Urothelium cell line (cell line): ENCODE data around the gene LINC01488.

Experiments used
- DNase-seq: peaks from one replicate; pipeline ENCODE4 v3.0.0; 2011; ENCODE audit warnings: low spot score, mixed read lengths
- FAIRE-seq: peaks from 2 replicates; lab custom pipeline; 2011; peaks lifted over from hg19 to GRCh38; lab: Jason Lieb, UNC

LINC01488 gene

DNA sequence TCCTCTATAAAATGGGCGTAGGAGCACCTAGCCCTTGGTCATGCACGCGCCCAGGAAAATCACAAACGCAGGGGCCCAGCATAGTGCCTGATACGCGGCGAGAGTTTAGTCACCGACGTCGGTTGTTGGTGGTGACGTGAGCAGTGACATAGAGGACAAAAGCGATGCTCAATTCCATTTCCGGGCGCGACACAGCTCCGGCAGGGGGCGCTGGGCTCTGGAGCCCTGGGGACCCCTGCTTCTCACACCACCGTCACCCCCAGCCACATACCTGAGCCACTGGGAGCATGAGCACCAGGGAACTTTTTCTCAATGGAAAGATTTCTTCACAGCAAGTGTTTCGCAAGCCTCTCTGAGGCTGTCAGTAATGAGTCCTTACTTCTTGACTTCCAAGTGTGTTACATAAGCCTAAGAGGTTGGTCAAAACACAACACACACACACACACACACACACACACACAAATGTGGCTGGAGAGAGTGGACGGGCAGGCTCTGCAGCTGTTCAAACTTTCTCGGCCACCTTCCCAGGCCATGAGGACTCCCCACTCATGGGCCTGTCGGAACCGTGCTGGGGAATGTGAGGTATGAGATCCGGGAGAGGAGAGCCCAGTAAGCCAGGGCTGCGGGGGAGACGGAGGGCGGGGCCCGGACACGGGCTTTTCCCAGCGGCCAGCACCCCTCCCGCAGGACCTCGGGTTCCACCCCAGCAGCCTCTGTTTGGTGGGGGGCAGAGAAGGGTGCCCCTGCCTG, 36.9 kb upstream of the LINC01488 start:
- DNase-seq (peak; percentile 60), FAIRE-seq (peak; percentile 32)

- no peak for FAIRE-seq
- DNase-seq = no peak
Measured at GRCh38 chr11:69445131-69445470, 36.4 kb upstream of the LINC01488 start.

DNA sequence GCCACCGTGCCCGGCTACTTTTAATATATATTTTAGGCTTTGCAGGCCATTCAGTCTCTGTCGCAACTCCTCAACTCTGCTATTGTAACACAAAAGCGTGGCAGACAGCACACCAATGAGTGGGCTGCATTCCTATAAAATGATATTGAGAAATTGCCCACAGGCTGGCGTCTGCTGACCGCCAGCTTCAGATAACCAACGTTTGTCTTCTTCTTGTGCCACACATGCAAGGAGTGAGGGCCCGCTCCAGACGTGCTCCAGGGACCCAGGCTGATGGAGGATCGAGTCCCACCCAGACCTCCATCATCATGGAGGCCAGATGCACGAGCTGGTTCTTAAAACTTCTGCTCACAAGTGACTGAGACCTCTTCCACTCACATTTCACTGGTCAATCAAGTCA, 35.4 kb upstream of the LINC01488 start:
- DNase-seq (no peak), FAIRE-seq (no peak)

DNA sequence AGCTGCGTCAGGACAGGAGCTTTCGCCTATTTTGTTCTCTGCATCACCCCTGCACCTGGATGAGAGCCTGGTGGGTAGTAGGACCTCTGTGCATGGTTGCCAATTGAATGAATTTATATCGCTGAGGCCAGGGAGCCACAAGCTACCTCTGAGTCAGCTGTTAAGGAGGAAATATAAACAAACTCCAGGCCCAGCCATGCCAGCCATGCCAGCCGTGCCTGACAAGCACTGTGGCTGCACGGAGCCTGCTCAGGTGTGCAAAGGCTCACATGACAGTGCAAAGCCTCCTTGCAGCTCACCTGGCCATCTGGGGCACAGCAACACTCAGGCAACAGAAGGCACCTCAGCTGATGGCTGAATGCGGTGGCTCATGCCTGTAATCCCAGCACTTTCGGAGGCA, 33.7 kb upstream of the LINC01488 start:
- DNase-seq (no peak), FAIRE-seq (no peak)

GRCh38 chr11:69448471-69449284, 32.8 kb upstream of the LINC01488 start:
- FAIRE-seq = no peak
- no peak for DNase-seq

DNA sequence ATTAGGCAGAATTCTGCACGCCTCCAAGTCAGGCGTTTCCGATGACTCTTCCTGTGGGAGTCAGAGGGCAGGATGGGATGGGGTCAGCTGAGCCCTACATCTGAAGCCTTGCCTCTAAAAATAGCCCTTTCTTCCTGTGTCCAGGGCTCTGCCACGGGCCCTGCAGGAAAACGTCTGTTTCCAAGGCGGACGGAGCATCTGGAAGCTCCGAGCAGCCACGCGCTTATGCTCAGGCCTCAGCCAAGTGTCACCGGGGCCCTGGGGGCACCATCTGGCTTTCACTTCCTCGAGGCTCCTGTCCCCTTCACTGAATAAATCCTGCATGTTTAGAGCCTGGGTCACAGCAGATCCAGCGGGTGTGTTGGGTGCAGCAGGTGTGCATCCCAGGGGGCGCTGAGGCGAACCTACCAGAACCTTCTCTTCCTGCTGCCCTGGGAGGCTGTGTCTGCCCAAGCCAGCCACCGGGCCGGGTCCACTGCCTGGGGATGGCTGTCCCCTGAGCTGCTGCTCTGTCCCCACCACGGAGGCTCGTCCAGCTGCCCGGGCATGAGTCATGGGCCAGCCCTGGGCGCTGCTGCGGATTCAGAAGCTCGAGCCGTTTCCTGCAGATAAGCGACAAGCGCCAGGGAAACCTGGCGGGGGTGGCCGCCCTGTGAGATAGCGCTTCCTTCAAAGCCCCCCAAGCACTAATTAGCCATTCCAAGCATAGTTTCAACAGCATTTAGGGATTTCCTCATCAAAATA, 32.0 kb upstream of the LINC01488 start:
- FAIRE-seq = no peak

DNA sequence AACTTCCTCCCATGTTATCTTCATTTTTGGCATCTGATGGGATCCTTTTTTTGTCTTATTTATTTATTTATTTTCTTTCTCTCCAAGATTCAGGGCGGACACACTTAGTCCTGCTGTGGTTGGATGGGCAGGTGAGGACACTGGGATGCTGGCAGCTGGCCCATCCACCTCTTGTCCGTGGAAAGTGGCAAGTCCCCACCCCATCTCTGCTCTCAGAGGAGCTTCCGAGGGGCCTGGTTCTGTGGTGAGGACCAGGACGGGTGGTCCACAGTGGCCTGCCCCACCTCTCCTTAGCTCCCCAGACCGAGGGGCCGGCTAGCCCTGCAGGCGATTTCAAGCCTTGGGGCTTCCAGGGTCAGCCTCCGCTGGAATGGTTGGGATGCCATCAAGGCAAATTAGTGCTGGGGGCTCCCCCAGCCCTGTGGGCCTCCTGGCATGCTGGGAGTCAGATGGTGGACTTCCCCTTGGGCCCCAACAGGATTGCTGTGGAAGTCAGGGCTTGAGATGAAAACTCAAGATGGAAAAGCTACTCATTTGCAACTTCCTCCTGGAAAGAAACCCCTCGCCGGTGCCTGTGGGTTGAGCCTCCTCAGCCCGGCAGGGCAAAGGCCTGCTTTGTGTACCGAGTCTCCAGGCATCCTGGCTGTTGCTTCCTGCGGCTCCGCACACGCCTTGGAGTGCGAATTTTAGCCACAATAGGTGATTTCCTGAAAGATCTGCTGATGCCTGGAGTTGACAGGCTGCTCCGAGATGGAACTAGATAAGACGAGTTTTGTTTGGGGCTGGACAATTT, 31.2 kb upstream of the LINC01488 start:
- DNase-seq (no peak), FAIRE-seq (no peak)

More for the DNA sequence above, 32.0 kb upstream of the LINC01488 start:
- DNase-seq = peak; percentile 75

- no peak for FAIRE-seq
- DNase-seq = no peak
Measured at GRCh38 chr11:69450857-69451220, 30.6 kb upstream of the LINC01488 start.

DNA sequence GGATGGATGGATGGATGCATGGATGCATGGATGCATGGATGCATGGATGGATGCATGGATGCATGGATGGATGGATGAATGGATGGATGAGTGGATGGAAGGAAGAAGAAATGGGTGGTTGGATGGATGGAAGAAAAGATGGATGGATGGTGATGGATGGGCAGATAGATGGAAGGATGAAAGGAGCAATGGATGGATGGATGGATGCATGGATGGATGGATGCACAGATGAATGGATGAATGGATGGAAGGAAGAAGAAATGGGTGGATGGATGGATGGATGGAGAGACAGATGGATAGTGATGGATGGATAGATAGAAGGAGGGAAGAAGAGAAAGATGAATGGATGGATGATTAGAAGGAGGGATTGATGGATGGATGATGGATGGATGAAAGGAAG, 30.2 kb upstream of the LINC01488 start:
- DNase-seq = no peak
- no peak for FAIRE-seq

DNA sequence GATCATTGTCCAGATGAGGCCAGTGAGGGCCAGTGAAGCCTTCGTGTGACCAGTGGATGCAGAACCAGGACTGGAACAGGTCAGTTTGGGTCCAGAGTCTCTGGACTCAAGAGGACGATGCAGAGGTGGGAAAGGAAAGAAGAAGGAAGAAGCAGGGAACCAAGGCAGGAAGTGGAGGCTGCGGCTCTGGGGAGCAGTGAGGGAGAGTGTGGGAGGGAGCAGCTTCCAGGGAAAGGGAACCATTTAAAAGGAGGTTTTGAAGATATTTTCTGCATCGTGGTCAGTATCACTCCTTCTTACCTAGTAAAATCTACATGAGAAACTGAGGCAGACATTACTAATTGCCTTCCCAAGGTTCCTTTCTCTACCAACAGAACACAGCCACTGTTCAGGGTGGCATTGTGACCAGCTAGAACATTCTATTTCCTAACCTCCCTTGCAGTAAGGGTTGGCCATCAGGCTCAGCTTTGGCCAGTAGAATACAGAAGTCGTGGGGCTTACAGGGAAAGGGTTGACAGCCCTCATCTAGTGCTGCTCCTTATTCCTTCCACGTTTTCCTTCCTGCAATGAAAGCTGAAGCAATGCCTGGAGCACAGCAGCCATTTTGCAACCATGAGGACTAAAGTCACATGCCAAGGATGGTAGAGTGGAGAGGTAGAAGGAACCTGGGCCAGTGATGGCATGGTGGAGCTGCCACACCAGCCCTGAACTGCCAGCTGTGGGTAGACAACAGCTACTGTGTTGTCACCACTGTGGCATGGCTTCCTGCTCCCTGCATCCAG, 29.1 kb upstream of the LINC01488 start:
- peak; percentile 13 for FAIRE-seq
- DNase-seq = no peak

DNA sequence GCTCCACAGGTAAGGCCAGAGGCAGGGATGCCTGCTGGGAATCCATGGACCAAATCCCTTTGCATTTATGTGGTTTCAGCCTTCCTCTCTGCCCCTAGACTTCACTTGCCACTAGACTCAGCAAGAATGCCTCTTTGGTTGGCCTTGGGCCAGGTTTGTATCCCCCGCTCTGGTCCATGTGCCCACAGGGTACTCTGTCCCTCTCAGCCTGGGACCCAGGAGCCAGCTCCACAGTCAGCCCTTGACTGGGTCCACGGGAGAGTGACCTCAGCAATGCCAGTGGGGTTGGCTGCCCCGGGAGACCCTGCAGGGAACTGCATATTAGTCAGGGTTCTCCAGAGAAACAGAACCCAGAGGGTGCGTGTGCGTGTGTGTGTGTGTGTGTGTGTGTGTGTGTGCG, 28.3 kb upstream of the LINC01488 start:
- DNase-seq (no peak), FAIRE-seq (no peak)

GRCh38 chr11:69454018-69454417, 27.4 kb upstream of the LINC01488 start:
- no peak for FAIRE-seq
- no peak for DNase-seq

DNA sequence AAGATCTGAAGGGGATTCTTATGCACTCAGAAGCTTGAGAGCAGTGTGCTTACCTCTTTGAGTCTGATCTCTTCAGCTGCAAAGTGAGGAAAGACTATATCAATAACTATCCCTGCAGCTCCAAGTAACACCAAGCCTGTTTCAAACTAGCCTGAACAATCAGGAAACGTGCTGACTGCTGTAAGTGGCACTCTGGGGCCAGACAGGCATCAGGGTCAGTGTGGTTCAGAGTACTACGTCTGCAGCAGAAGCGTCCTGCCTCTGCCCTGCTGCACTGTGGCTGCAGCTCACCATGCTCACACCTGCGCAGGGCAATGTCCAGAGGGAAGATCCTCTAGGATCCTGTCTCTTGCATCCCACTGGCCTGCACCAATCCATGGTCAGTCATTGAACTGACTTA, 25.5 kb upstream of the LINC01488 start:
- DNase-seq (no peak), FAIRE-seq (no peak)

GRCh38 chr11:69456712-69457111, 24.8 kb upstream of the LINC01488 start:
- FAIRE-seq (no peak), DNase-seq (no peak)

GRCh38 chr11:69459848-69460539, 21.5 kb upstream of the LINC01488 start:
- DNase-seq = no peak

GRCh38 chr11:69460540-69461257, 20.8 kb upstream of the LINC01488 start:
- DNase-seq (peak; percentile 86), FAIRE-seq (no peak)

More at GRCh38 chr11:69459848-69460539, 21.5 kb upstream of the LINC01488 start:
- FAIRE-seq = no peak

GRCh38 chr11:69461272-69461962, 20.0 kb upstream of the LINC01488 start:
- FAIRE-seq = no peak
- DNase-seq = no peak
